Keratinocyte (primary cell): Measurements from ENCODE around the gene RNF225. TPM values are rescaled to one million over a fixed set of nuclear protein-coding genes. Genes with fewer than 3 reads are reported as not detected.

Experiments used
- DNase-seq: peaks from one replicate; pipeline ENCODE4 v3.0.0-alpha.2; 2011; ENCODE audit warnings: low read depth, missing footprints, low spot score
- FAIRE-seq: peaks from 2 replicates; lab custom pipeline; 2011; peaks lifted over from hg19 to GRCh38; lab: Jason Lieb, UNC
- H2AFZ ChIP-seq: 2 replicates; pipeline ENCODE4 v1.6.0; 2012; ENCODE audit warnings: low read length, control low read depth, inconsistent platforms; ENCODE audit not compliant: control insufficient read depth
- H3K27ac ChIP-seq: 2 replicates; pipeline ENCODE4 v1.5.1; 2011; ENCODE audit warnings: low read length; ENCODE audit not compliant: control insufficient read depth, insufficient read depth
- H3K27me3 ChIP-seq: 3 replicates; pipeline ENCODE4 v1.6.0; 2011; ENCODE audit warnings: low read length; ENCODE audit not compliant: control insufficient read depth, insufficient read depth; ENCODE audit errors: extremely low read depth
- H3K36me3 ChIP-seq, 2 experiments: 2 replicates in 1 of 2; 3 replicates in 1 of 2; pipeline ENCODE4 v1.5.1; 2011; ENCODE audit warnings: low read length in 2 of 2, mild to moderate bottlenecking in 1 of 2; ENCODE audit not compliant: control insufficient read depth in 2 of 2, insufficient read depth in 2 of 2; ENCODE audit errors: extremely low read depth in 1 of 2
- H3K4me1 ChIP-seq: 3 replicates; pipeline ENCODE4 v1.5.1; 2011; ENCODE audit warnings: low read length; ENCODE audit not compliant: control insufficient read depth, insufficient read depth; ENCODE audit errors: extremely low read depth
- H3K4me2 ChIP-seq: 3 replicates; pipeline ENCODE4 v1.6.0; 2011; ENCODE audit warnings: low read depth, low read length; ENCODE audit not compliant: control insufficient read depth, insufficient read depth; ENCODE audit errors: extremely low read depth
- H3K4me3 ChIP-seq, 3 experiments: fragments of 200-600 bp in 1 of 3; sonication (generic) in 1 of 3; 2 replicates in 2 of 3; 3 replicates in 1 of 3; pipeline ENCODE4 v1.5.1; 2011 to 2016; ENCODE audit warnings: low read length in 3 of 3, mild to moderate bottlenecking in 3 of 3, control low read depth in 2 of 3, inconsistent platforms in 1 of 3, low read depth in 1 of 3, mixed read lengths in 1 of 3, mixed run types in 1 of 3, moderate library complexity in 1 of 3; ENCODE audit not compliant: control insufficient read depth in 2 of 3, insufficient read depth in 2 of 3; ENCODE audit errors: extremely low read depth in 1 of 3
- H3K79me2 ChIP-seq: 2 replicates; pipeline ENCODE4 v1.6.0; 2012; ENCODE audit warnings: low read length; ENCODE audit not compliant: control insufficient read depth, insufficient read depth
- H3K9ac ChIP-seq: 3 replicates; pipeline ENCODE4 v1.6.0; 2011; ENCODE audit warnings: low read length; ENCODE audit not compliant: control insufficient read depth, insufficient read depth; ENCODE audit errors: extremely low read depth
- H3K9me1 ChIP-seq: 3 replicates; pipeline ENCODE4 v1.6.0; 2011; ENCODE audit warnings: low read length; ENCODE audit not compliant: control insufficient read depth, insufficient read depth; ENCODE audit errors: extremely low read depth
- H3K9me3 ChIP-seq: 2 replicates; pipeline ENCODE4 v1.5.1; 2012; ENCODE audit warnings: low read depth, low read length; ENCODE audit not compliant: control insufficient read depth
- H4K20me1 ChIP-seq: 3 replicates; pipeline ENCODE4 v1.6.0; 2011; ENCODE audit warnings: low read length; ENCODE audit not compliant: control insufficient read depth, insufficient read depth; ENCODE audit errors: extremely low read depth
- EZH2 ChIP-seq: IDR thresholded peaks from one replicate; pipeline ENCODE4 v1.6.1; 2012; ENCODE audit warnings: inconsistent platforms, mild to moderate bottlenecking, low read length, moderate library complexity
- dilution Hi-C: fragments of 300-500 bp; cut with MboI; formaldehyde crosslinking; loops from one replicate; pipeline ENCODE4 v1.7.0; 2020; ENCODE audit warnings: low sequenced_read_pairs; ENCODE audit not compliant: extremely low pct_ligation_motif_present
- polyA plus RNA-seq, 5 experiments: library from polyadenylated mRNA; depleted of rRNA in 3 of 5; stranded (reverse) in 3 of 5; stranded (forward) in 1 of 5; unstranded in 1 of 5; fragments of >200 nt; gene quantifications; 1 replicate in 1 of 5; 2 replicates in 3 of 5; 3 replicates in 1 of 5; pipeline versions ENCODE4 v1.2.1 to v1.2.3, GENCODE V29; 2011 to 2012; ENCODE audit warnings: missing spikeins in 2 of 5, low read depth in 1 of 5, low replicate concordance in 1 of 5
- TF ChIP-seq, protein P1 (sequence below), 3 experiments: IDR thresholded peaks in 1 of 3; conservative IDR thresholded peaks in 1 of 3; optimal IDR thresholded peaks in 1 of 3; 2 replicates in 2 of 3; 3 replicates in 1 of 3; pipeline versions ENCODE3 to v1.5.1; 2011; ENCODE audit warnings: low read length in 3 of 3, mild to moderate bottlenecking in 3 of 3, moderate library complexity in 2 of 3, control low read depth in 1 of 3, inconsistent platforms in 1 of 3; ENCODE audit not compliant: insufficient read depth in 2 of 3; ENCODE audit errors: extremely low read depth in 1 of 3

Gene RNF225
- polyA plus RNA-seq, 1 donor (not counting 4 experiments of a cell fraction or from before 2014, with no cell fraction given): not detected

DNA sequence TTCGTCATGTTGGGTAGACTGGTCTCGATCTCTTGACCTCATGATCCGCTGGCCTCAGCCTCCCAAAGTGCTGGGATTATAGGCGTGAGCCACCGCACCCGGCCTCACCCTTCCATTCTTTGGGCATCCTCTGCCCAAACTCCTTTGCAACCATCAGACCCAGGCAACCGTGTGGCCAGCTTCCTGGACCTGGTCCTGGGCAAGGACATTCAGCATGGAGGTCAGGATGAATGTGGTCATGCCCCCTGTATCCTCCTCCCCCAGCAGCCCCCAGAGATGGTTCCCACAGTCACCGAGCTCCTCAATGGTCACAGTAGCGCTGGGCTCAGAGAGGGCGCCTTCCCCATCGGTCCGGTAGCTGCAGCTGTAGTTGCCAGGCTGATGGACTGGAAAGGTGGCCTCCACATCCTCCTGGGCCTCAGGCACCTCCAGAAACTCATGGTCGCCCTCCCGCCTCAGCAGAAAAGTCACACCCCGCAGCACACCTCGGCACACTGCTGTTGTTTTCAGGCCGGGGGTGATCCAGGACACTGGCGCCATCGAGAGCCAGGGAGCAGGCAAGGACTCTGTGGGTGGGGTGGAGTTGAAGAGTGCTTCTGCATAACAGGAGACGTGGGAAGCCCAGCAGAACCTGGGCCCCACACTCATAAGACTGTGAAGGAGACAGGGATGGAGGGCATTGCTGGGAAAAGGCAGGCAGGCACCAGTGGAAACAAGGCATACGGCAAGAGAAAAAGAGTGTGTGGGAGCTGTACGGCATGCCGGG is 43.3 kb upstream of the RNF225 start:
- no peak for TF ChIP-seq EZH2
- TF ChIP-seq, protein P1, sequence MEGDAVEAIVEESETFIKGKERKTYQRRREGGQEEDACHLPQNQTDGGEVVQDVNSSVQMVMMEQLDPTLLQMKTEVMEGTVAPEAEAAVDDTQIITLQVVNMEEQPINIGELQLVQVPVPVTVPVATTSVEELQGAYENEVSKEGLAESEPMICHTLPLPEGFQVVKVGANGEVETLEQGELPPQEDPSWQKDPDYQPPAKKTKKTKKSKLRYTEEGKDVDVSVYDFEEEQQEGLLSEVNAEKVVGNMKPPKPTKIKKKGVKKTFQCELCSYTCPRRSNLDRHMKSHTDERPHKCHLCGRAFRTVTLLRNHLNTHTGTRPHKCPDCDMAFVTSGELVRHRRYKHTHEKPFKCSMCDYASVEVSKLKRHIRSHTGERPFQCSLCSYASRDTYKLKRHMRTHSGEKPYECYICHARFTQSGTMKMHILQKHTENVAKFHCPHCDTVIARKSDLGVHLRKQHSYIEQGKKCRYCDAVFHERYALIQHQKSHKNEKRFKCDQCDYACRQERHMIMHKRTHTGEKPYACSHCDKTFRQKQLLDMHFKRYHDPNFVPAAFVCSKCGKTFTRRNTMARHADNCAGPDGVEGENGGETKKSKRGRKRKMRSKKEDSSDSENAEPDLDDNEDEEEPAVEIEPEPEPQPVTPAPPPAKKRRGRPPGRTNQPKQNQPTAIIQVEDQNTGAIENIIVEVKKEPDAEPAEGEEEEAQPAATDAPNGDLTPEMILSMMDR (optimal IDR thresholded peaks at IDR 0.05 in 1 of 3, IDR thresholded peaks at IDR 0.05 in 1 of 3, conservative IDR thresholded peaks at IDR 0.05 in 1 of 3; ENCODE audit: extremely low read depth in 1 of 3, insufficient read depth in 2 of 3, low read length in 3 of 3): no peak
- no peaks in the 10 kb centered on the region for H3K4me1 ChIP-seq
- peaks cover 3% of the 10 kb centered on the region for H3K9me3 ChIP-seq
- peaks cover 46% of the 10 kb centered on the region for H3K27me3 ChIP-seq
- FAIRE-seq: no peak
- no peaks in the 10 kb centered on the region for H3K79me2 ChIP-seq
- no peak overlapping the region for H3K4me3 ChIP-seq
- H3K9ac ChIP-seq: no peak overlapping the region
- no peak overlapping the region for H3K4me2 ChIP-seq
- H3K36me3 ChIP-seq: no peaks in the 10 kb centered on the region
- DNase-seq: no peak
- H3K27ac ChIP-seq: no peak overlapping the region
- H2AFZ ChIP-seq: no peak overlapping the region
- dilution Hi-C loops: no loop called here
- H4K20me1 ChIP-seq: no peaks in the 10 kb centered on the region
- H3K9me1 ChIP-seq: no peaks in the 10 kb centered on the region

DNA sequence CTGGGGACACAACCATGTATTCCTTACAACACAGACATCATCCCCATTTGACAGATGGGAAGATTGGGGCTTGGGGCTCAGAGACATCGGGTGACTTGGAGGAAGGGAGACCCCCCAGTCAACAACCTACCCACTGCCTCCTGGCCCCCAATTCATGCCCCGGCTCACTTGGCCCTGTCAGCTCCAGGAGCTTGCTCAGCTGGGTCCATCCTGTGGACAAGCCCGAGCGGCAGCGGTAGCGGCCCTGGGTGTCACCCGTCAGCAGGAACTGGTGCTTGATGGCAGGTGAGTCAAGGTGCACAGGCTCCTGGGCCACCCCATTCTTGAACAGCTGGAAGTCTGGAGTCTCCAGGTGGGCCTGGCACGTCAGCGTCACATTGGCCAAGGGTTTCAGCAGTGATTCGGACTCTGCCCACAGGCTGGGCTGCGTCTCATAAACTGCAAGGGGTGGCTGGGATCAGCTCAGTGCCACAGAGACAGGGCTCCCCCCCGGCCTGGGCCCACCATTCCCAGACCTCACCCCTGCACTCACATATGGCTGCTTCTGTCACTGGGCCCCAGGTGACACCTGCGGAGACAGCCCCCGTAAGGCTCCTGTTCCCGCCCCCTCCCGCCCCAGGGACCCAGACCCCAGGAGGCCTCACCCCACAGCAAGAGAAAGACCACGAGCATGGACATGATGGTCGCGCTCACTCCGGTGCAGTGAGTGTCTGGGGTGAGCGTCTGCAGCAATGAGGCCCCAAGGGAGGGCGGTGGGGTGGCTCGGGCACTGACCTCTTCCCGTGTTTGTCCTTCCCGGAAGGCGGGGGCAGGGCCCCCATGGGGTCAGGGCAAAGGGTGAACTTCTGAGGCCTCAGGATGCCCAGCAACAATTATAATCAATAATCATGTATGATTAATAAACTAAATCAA is 42.4 kb upstream of the RNF225 start, which contains the start of gene A1BG:
Gene A1BG (minus strand): TSS at position 733 of the 912 bp plus-strand sequence. CDS start 55 bp downstream, at position 678.
- no peaks in the 10 kb centered on the region for H3K9me1 ChIP-seq

More for the DNA sequence above, 42.4 kb upstream of the RNF225 start, which contains the start of gene A1BG:
- H3K4me3 ChIP-seq: no peak within 1 kb of the TSS
- peaks cover 39% of the 10 kb centered on the region for H3K27me3 ChIP-seq
- no peak within 1 kb of the TSS for H2AFZ ChIP-seq
- no peak within 1 kb of the TSS for H3K27ac ChIP-seq
- DNase-seq: no peak
- peaks cover 3% of the 10 kb centered on the region for H3K9me3 ChIP-seq
- H3K36me3 ChIP-seq: no peaks in the 10 kb centered on the region
- no peak for TF ChIP-seq EZH2
- TF ChIP-seq, protein P1 (optimal IDR thresholded peaks at IDR 0.05 in 1 of 3, IDR thresholded peaks at IDR 0.05 in 1 of 3, conservative IDR thresholded peaks at IDR 0.05 in 1 of 3; ENCODE audit: extremely low read depth in 1 of 3, insufficient read depth in 2 of 3, low read length in 3 of 3): no peak
- H3K79me2 ChIP-seq: no peaks in the 10 kb centered on the region
- FAIRE-seq: no peak
- H3K4me2 ChIP-seq: no peak within 1 kb of the TSS
- no peaks in the 10 kb centered on the region for H3K4me1 ChIP-seq
- H4K20me1 ChIP-seq: no peaks in the 10 kb centered on the region
- no peak within 1 kb of the TSS for H3K9ac ChIP-seq
- dilution Hi-C loops: no loop called here
